ENCODE data around the gene TBPL2. TPM values are rescaled to one million over a fixed set of nuclear protein-coding genes. Genes with fewer than 3 reads are reported as not detected.

The TBPL2 gene
- total RNA-seq, 1 donor from 2014 or later, result not detected

- H3K27ac ChIP-seq, result no peak overlapping the region
Observed at GRCh38 chr14:55449116-55449515, 8.7 kb upstream of the TBPL2 start.

GRCh38 chr14:55448141-55448614 is 7.8 kb upstream of the TBPL2 start:
- Histone ChIP-seq H3K27ac (no peak overlapping the region), H3K4me3 (no peak overlapping the region), H3K36me3 (no peaks in the 10 kb centered on the region), H3K9me3 (no peaks in the 10 kb centered on the region), H3K27me3 (no peaks in the 10 kb centered on the region), H3K4me1 (no peaks in the 10 kb centered on the region)
- peak; percentile 24 to 72 for DNase-seq (ENCODE audit: low spot score in 2 of 2)
- no peak for TF ChIP-seq CTCF (IDR thresholded peaks at IDR 0.05)
- intact Hi-C loops (cut with DNase I), result loop anchor here (5.0 kb wide), 2 partner anchors 334 to 1024 kb away; no protein-coding TSS in a partner anchor

More at GRCh38 chr14:55449116-55449515, 8.7 kb upstream of the TBPL2 start:
- no peak overlapping the region for H3K4me3 ChIP-seq
- H3K9me3 ChIP-seq, result no peaks in the 10 kb centered on the region
- H3K4me1 ChIP-seq, result no peaks in the 10 kb centered on the region
- no peaks in the 10 kb centered on the region for H3K27me3 ChIP-seq
- TF ChIP-seq CTCF (IDR thresholded peaks at IDR 0.05), result no peak
- intact Hi-C loops (cut with DNase I), result loop anchor here (5.0 kb wide), 2 partner anchors 333 to 1023 kb away; no protein-coding TSS in a partner anchor
- H3K36me3 ChIP-seq, result no peaks in the 10 kb centered on the region
- DNase-seq (ENCODE audit: low spot score in 2 of 2), result no peak

GRCh38 chr14:55446833-55447232 is 6.4 kb upstream of the TBPL2 start:
- Histone ChIP-seq H3K4me1 (no peaks in the 10 kb centered on the region), H3K36me3 (no peaks in the 10 kb centered on the region), H3K27ac (no peak overlapping the region), H3K27me3 (no peaks in the 10 kb centered on the region), H3K4me3 (no peak overlapping the region), H3K9me3 (no peaks in the 10 kb centered on the region)
- intact Hi-C loops (cut with DNase I), result loop anchor here (5.0 kb wide), 2 partner anchors 335 to 1025 kb away; no protein-coding TSS in a partner anchor
- DNase-seq (ENCODE audit: low spot score in 2 of 2), result no peak
- no peak for TF ChIP-seq CTCF (IDR thresholded peaks at IDR 0.05)

GRCh38 chr14:55446127-55446736 is 5.8 kb upstream of the TBPL2 start:
- TF ChIP-seq CTCF (IDR thresholded peaks at IDR 0.05), result peak in 2 of 3 experiments; percentile 42 to 60
- no peaks in the 10 kb centered on the region for H3K9me3 ChIP-seq
- no peaks in the 10 kb centered on the region for H3K27me3 ChIP-seq
- no peak overlapping the region for H3K27ac ChIP-seq
- intact Hi-C loops (cut with DNase I), result loop anchor here (5.0 kb wide), 2 partner anchors 336 to 1026 kb away; no protein-coding TSS in a partner anchor
- H3K4me3 ChIP-seq, result no peak overlapping the region
- H3K36me3 ChIP-seq, result no peaks in the 10 kb centered on the region
- no peaks in the 10 kb centered on the region for H3K4me1 ChIP-seq
- peak in 1 of 2 donors; percentile 71 for DNase-seq (ENCODE audit: low spot score in 2 of 2)

- no peak for TF ChIP-seq CTCF (IDR thresholded peaks at IDR 0.05)
- DNase-seq (ENCODE audit: low spot score in 2 of 2), result no peak
- intact Hi-C loops (cut with DNase I), result no loop called here
Observed at GRCh38 chr14:55441286-55441685, 870 bp upstream of the TBPL2 start.

More at GRCh38 chr14:55441286-55441685, 870 bp upstream of the TBPL2 start:
- H3K27ac ChIP-seq, result no peak overlapping the region
- H3K9me3 ChIP-seq, result no peaks in the 10 kb centered on the region
- H3K4me1 ChIP-seq, result no peaks in the 10 kb centered on the region
- no peak overlapping the region for H3K4me3 ChIP-seq
- no peaks in the 10 kb centered on the region for H3K36me3 ChIP-seq
- H3K27me3 ChIP-seq, result no peaks in the 10 kb centered on the region

Measured in ascending aorta (tissue), 2 donors.